A172 (cell line): ENCODE data around the gene PCDHGB5. TPM values are rescaled to one million over a fixed set of nuclear protein-coding genes. Genes with fewer than 3 reads are reported as not detected.
"Not testable (repeated sequence)": the region's sequence is repeated elsewhere in the genome, so short reads cannot be mapped to it uniquely, and the experiment has no call there.

Experiments used
- DNase-seq: peaks from one replicate; pipeline ENCODE4 v3.0.0-alpha.2; 2015; ENCODE audit warnings: low spot score
- total RNA-seq: library from RNA; depleted of rRNA; stranded (reverse); fragments of >200 nt; shearing (Covaris generic); gene quantifications from 2 replicates; pipeline ENCODE4 v1.2.3, GENCODE V29; 2014

Gene PCDHGB5
- total RNA-seq, 1 experiment from 2014 or later: not detected

- not testable (repeated sequence) for DNase-seq
Observed at GRCh38 chr5:141375444-141376155, 22.1 kb upstream of the PCDHGB5 start.

- no peak for DNase-seq
Observed at GRCh38 chr5:141382469-141383294, 15.1 kb upstream of the PCDHGB5 start, which contains the start of gene PCDHGA7. Gene PCDHGA7 (plus strand): TSS chr5:141382742. CDS start chr5:141382900, 158 bp downstream.

GRCh38 chr5:141383345-141383744, 14.4 kb upstream of the PCDHGB5 start:
- no peak for DNase-seq

- DNase-seq: no peak
Observed at GRCh38 chr5:141384471-141385267, 13.1 kb upstream of the PCDHGB5 start.

GRCh38 chr5:141387557-141388311, 10.0 kb upstream of the PCDHGB5 start, which contains the start of gene PCDHGB4:
Gene PCDHGB4 (plus strand): TSS chr5:141387698. CDS start chr5:141387885, 187 bp downstream.
- not testable (repeated sequence) for DNase-seq

- no peak for DNase-seq
Observed at GRCh38 chr5:141388661-141389060, 9.1 kb upstream of the PCDHGB5 start.

GRCh38 chr5:141389153-141390042, 8.3 kb upstream of the PCDHGB5 start:
- no peak for DNase-seq

- no peak for DNase-seq
Observed at GRCh38 chr5:141392429-141393198, 5.1 kb upstream of the PCDHGB5 start, which contains the start of gene PCDHGA8. Gene PCDHGA8 (plus strand): TSS chr5:141392633. CDS start chr5:141392814, 181 bp downstream.

- DNase-seq: no peak
Observed at GRCh38 chr5:141393267-141393666, 4.5 kb upstream of the PCDHGB5 start.

- DNase-seq: not testable (repeated sequence)
Observed at GRCh38 chr5:141394401-141395187, 3.2 kb upstream of the PCDHGB5 start.

- DNase-seq: no peak
Observed at GRCh38 chr5:141398608-141399007, 861 bp downstream of the PCDHGB5 start.

- DNase-seq: no peak
Observed at GRCh38 chr5:141399555-141400258, 2.0 kb downstream of the PCDHGB5 start.

- DNase-seq: peak; percentile 42
Observed at GRCh38 chr5:141402553-141403243, 5.0 kb downstream of the PCDHGB5 start, which contains the start of gene PCDHGA9. Gene PCDHGA9 (plus strand): TSS chr5:141402778. CDS start chr5:141402953, 175 bp downstream.

GRCh38 chr5:141403387-141403786, 5.6 kb downstream of the PCDHGB5 start:
- no peak for DNase-seq

GRCh38 chr5:141407790-141408505, 10.2 kb downstream of the PCDHGB5 start, which contains the start of gene PCDHGB6:
Gene PCDHGB6 (plus strand): TSS chr5:141408021. CDS start chr5:141408203, 182 bp downstream.
- DNase-seq: not testable (repeated sequence)
